AG10803 (cell line): Measurements from ENCODE around the gene SPSB1.

Experiments
- DNase-seq: peaks from one replicate; pipeline ENCODE4 v3.0.0; 2010; ENCODE audit warnings: low read depth
- H3K4me3 ChIP-seq: 2 replicates; pipeline ENCODE4 v1.5.1; 2011; ENCODE audit warnings: mild to moderate bottlenecking, low read length, control low read depth
- CTCF ChIP-seq: conservative IDR thresholded peaks from 2 replicates; pipeline ENCODE4 v1.5.1; 2011; ENCODE audit warnings: mild to moderate bottlenecking, low read length, control low read depth, inconsistent platforms

The SPSB1 gene

GRCh38 chr1:9391620-9392019 lies 98.9 kb downstream of the SPSB1 start:
- DNase-seq, result no peak
- TF ChIP-seq CTCF, result no peak
- no peak overlapping the region for H3K4me3 ChIP-seq

GRCh38 chr1:9394010-9394409 lies 101.3 kb downstream of the SPSB1 start:
- no peak for DNase-seq
- TF ChIP-seq CTCF, result no peak
- no peak overlapping the region for H3K4me3 ChIP-seq

GRCh38 chr1:9395018-9395417 lies 102.3 kb downstream of the SPSB1 start:
- DNase-seq, result no peak
- no peak overlapping the region for H3K4me3 ChIP-seq
- no peak for TF ChIP-seq CTCF

- H3K4me3 ChIP-seq, result no peak overlapping the region
- no peak for DNase-seq
- no peak for TF ChIP-seq CTCF
Observed at GRCh38 chr1:9397047-9397446, 104.4 kb downstream of the SPSB1 start.

- no peak for DNase-seq
- TF ChIP-seq CTCF, result no peak
- no peak overlapping the region for H3K4me3 ChIP-seq
Observed at GRCh38 chr1:9397997-9398526, 105.4 kb downstream of the SPSB1 start.

GRCh38 chr1:9399510-9400424 lies 107.1 kb downstream of the SPSB1 start:
- H3K4me3 ChIP-seq, result no peak overlapping the region
- DNase-seq, result no peak
- TF ChIP-seq CTCF, result no peak
